AG10803 (cell line): ENCODE measurements around the gene HRH3.

ENCODE experiments used
- DNase-seq: peaks from one replicate; pipeline ENCODE4 v3.0.0; 2010; ENCODE audit warnings: low read depth
- H3K4me3 ChIP-seq: 2 replicates; pipeline ENCODE4 v1.5.1; 2011; ENCODE audit warnings: mild to moderate bottlenecking, low read length, control low read depth
- TF ChIP-seq, protein P1 (sequence below): conservative IDR thresholded peaks from 2 replicates; pipeline ENCODE4 v1.5.1; 2011; ENCODE audit warnings: mild to moderate bottlenecking, low read length, control low read depth, inconsistent platforms

Gene HRH3

DNA sequence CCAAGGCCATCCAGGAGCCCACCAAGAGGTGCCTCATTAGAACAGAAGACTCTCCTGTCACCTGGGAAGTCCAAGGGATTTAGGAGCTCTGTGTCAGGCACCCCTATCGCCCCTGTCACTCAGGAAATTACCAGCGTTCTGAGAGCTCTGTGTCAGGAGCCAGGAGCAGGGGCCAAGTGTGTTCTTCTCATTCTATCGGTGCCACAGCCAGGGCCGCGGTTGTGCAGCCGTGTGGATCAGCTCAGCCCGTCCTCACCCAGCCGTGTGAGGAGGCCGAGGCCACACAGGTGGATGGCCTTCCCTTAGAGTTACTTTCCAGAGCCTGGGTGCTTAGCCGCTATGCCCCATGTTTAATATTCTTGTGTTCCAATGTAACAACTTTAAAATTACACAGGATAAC lies 27.4 kb downstream of the HRH3 start:
- no peak overlapping the region for H3K4me3 ChIP-seq
- TF ChIP-seq, protein P1, sequence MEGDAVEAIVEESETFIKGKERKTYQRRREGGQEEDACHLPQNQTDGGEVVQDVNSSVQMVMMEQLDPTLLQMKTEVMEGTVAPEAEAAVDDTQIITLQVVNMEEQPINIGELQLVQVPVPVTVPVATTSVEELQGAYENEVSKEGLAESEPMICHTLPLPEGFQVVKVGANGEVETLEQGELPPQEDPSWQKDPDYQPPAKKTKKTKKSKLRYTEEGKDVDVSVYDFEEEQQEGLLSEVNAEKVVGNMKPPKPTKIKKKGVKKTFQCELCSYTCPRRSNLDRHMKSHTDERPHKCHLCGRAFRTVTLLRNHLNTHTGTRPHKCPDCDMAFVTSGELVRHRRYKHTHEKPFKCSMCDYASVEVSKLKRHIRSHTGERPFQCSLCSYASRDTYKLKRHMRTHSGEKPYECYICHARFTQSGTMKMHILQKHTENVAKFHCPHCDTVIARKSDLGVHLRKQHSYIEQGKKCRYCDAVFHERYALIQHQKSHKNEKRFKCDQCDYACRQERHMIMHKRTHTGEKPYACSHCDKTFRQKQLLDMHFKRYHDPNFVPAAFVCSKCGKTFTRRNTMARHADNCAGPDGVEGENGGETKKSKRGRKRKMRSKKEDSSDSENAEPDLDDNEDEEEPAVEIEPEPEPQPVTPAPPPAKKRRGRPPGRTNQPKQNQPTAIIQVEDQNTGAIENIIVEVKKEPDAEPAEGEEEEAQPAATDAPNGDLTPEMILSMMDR: no peak
- DNase-seq: no peak

DNA sequence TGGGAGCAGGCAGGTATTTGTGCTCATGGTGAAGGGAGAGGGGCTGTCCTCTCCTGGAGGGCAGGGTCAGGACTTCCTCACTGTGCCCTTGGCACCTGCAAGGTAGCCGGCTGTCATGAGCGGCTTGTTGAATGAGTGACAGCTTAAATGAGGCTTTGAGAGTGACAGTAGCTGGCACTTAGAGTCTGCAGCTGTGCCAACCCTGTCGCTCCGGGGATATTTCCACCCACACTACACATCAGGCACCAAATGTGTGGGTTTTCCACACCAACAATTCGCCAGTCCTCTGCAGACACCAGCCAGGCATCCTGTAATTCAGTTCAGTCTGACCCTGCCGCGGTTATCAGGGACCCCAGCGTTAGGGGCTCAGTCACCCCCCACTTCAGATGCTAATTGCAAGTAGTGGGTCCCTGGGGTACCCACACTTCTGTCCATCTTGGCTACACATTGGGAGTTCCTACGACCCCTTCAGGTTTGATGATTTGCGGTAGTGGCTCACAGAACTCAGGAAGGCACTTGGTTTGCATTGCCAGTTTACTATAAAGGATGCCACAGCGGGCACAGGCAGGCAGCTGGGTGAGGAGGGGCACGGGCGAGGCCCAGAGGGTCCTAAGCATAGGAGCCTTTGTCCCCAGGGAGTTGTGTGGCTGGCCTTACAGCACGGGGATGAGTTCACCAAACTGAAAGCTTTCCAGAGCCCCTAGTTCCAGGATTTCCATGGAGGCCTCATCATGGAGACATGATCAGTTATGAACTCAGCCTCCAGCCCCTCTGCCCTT lies 28.1 kb downstream of the HRH3 start:
- no peak overlapping the region for H3K4me3 ChIP-seq
- TF ChIP-seq, protein P1: no peak
- DNase-seq: no peak

DNA sequence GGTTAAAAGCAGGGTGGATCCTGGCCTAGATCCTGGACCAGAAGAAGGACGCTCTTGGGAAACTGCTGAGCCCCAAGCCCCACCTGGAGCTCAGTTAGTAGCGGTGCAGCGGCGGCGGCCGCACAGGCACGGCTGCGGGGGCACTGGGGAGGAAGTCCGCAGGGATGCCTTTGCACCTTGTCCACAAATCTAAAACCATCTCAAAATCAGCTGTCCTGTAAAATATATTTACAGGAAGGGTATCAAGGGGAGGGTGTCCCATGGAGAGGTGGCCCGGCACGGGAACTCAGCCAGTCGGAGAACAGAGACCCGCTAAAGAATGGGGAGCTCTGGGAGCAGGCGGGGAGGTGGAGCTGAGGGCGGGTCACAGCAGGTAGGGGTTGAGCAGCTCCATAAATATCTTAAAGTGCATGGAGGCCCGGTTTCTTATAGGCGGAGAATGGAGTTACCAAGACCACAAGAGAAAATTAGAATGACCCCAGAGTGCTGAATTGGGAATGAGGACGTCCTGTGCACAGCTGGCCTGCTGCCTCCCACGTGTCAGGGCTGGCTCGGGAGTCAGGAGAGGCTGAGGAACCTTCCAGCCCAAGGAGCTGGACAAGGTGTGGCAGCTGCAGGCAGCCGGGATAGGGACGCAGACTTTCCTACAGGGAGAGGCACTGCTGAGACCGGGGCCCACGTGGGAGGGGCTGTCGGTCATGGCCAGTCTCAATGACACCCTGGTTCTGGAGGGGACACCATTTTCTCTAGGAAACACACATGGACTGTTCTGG lies 29.3 kb downstream of the HRH3 start:
- DNase-seq: no peak
- TF ChIP-seq, protein P1: no peak
- no peak overlapping the region for H3K4me3 ChIP-seq

DNA sequence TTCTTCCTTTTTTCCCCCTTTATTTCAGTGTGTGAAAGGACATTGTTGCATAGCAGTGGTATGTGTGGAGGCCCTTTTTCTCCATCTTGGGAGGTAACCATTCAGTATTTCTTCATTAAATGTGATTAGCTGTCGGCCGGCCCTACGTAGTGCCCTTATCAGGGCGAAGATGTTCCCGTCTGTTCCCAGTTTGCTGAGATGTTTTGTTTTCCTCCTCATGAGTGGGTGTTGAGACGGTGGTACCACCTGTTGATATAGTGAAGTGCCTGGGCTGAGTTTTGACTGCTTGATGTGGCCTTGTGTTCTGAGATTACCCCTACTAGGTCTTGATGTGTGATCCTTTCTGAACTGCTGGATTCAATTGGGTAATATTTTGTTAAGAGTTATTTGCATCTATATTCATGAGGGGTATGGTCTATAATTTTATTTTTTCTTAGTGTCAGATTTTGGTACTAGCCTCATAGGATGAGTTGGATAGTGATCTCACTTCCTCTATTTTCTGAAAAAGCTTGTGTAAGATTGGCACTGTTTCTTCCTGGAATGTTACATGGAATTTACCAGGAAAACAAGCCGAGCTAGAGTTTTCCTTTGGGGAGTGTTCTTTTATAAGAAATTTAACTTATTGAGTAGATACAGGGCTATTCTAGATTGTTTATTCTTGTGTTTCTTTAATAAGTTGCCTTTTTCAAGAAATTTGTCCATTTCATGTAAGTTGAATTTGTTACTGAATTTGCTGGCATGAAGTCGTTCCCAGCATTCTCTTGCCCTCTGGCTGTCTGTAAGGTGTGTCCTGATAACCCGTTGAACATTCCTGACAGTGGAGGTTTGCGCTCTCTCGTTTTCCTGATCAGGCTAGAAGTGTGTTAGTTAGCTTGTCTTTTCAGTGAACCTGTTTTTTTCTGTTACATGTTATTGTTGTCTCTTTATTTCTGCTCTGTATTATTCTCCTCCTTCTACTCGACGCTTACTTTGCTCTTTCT lies 32.9 kb downstream of the HRH3 start:
- no peak overlapping the region for H3K4me3 ChIP-seq
- TF ChIP-seq, protein P1: no peak
- DNase-seq: peak; percentile 39

DNA sequence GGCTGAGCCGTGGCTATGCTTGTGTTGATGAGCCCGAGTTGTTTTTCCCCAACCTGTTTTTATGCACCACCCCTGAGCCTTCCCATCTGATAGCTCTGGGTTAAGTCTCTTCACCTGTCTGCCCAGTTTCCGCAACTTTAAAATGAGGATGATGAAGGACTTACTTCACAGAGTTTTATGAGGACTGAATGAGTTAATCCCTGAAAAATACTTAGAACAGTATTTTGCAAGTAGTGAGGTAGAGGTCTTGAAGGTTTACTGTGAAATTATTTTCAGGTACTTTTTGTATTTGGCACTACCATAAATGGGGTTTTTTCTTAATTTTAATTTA lies 34.0 kb downstream of the HRH3 start:
- TF ChIP-seq, protein P1: no peak
- no peak overlapping the region for H3K4me3 ChIP-seq
- DNase-seq: no peak

DNA sequence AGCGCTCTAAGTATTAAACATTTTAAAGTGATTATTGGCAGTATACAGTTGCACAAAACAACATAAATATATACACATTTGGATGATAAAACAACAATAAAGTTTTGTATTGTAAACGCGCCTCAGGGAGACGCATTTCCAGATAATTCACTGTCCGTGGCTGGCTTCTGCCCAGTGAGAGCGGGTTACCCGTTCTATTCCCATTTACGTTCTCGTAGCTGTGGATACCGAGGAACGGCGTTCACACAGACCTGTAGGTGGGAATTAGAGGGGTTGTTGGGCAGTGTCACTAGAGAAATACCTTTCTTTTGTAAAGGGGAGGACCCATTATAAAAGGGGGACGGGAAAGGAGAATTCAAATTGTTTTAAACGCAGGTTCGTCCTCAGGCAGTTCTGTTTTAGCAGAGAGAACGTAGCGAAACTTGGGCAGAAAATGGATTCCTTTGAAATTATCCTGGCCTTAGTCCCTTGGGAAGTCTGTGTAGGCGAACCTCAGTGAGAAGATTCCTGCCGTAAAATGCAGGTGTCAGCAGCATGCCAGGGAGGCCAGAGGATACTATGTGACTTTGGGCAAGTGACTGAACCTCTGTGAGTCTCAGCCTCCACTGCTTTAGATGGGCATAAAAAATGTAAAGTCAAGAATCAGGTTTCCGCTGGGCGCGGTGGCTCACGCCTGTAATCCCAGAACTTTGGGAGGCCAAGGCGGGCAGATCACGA lies 36.5 kb downstream of the HRH3 start:
- TF ChIP-seq, protein P1: no peak
- DNase-seq: no peak
- H3K4me3 ChIP-seq: peak overlapping the region; percentile 96
